Muscle of back (tissue), 11 donors: ENCODE results near the gene ORM2. TPM values are rescaled to one million over a fixed set of nuclear protein-coding genes. Genes with fewer than 3 reads are reported as not detected.

Experiments used
- DNase-seq, 3 donors: peaks; one replicate each; pipeline versions ENCODE4 v3.0.0 to v3.0.0-alpha.2; 2013
- polyA plus RNA-seq, 10 donors: library from polyadenylated mRNA; unstranded; fragments of 120-200 nt; gene quantifications; one replicate each; pipeline ENCODE4 v1.2.1, GENCODE V29; 2013; ENCODE audit not compliant: insufficient read length in 10 of 10

The ORM2 gene
- polyA plus RNA-seq, 10 donors, result 0.21 TPM; not detected in 9

- DNase-seq, result no peak
These were observed 37.6 kb upstream of the ORM2 start for GRCh38 chr9:114291886-114292590.

- DNase-seq, result no peak
These were observed 35.0 kb upstream of the ORM2 start for GRCh38 chr9:114294664-114295063.

- DNase-seq, result no peak
These were observed 33.3 kb upstream of the ORM2 start for GRCh38 chr9:114296338-114296737.

- DNase-seq, result peak in 1 of 3 donors; percentile 7
These were observed 30.1 kb upstream of the ORM2 start for GRCh38 chr9:114299286-114300152.

GRCh38 chr9:114300153-114300845 lies 29.4 kb upstream of the ORM2 start:
- DNase-seq, result no peak

- DNase-seq, result no peak
These were observed 28.5 kb upstream of the ORM2 start for GRCh38 chr9:114300846-114301797.

- DNase-seq, result no peak
These were observed 27.7 kb upstream of the ORM2 start for GRCh38 chr9:114301798-114302565.

GRCh38 chr9:114302727-114303126 lies 26.9 kb upstream of the ORM2 start:
- peak in 1 of 3 donors; percentile 8 for DNase-seq

- DNase-seq, result no peak
These were observed 26.1 kb upstream of the ORM2 start for GRCh38 chr9:114303571-114303970.

GRCh38 chr9:114303977-114304376 lies 25.7 kb upstream of the ORM2 start:
- DNase-seq, result no peak

- DNase-seq, result no peak
These were observed 25.1 kb upstream of the ORM2 start for GRCh38 chr9:114304416-114305188.

- DNase-seq, result no peak
These were observed 21.8 kb upstream of the ORM2 start for GRCh38 chr9:114307899-114308267.

GRCh38 chr9:114308361-114308950 lies 21.2 kb upstream of the ORM2 start:
- no peak for DNase-seq

- no peak for DNase-seq
These were observed 20.6 kb upstream of the ORM2 start for GRCh38 chr9:114309096-114309495.

- no peak for DNase-seq
These were observed 18.9 kb upstream of the ORM2 start for GRCh38 chr9:114310471-114311450.

GRCh38 chr9:114311571-114312512 lies 17.8 kb upstream of the ORM2 start:
- no peak for DNase-seq

GRCh38 chr9:114312513-114312875 lies 17.2 kb upstream of the ORM2 start:
- DNase-seq, result peak in 1 of 3 donors; percentile 13
